IMR-90 (cell line): ENCODE results near the gene NPFFR1. TPM values are rescaled to one million over a fixed set of nuclear protein-coding genes. Genes with fewer than 3 reads are reported as not detected.

Source experiments
- ATAC-seq: fragments of 200-7000 bp; cut with Tn5 transposase; 2 replicates; pipeline ENCODE4 v1.9.1; 2020; ENCODE audit warnings: low read depth, mild to moderate bottlenecking, moderate library complexity
- BruUV-seq: library from RNA; stranded (reverse); fragments of 400-500 nt; replicated peaks from 2 replicates; lab custom pipeline; 2021; lab: Mats Ljungman, UMichigan
- CTCF ChIA-PET: fragments of 300-600 bp; formaldehyde crosslinking; extraction: SDS; loops from one replicate; lab custom pipeline; 2021; ENCODE audit warnings: antibody characterized with exemption; lab: Yijun Ruan, JAX
- POLR2A ChIA-PET: fragments of 300-600 bp; sonication (Branson Sonifier 250); formaldehyde crosslinking; loops from one replicate; lab custom pipeline; 2022; ENCODE audit warnings: antibody characterized with exemption; ENCODE audit not compliant: unreplicated experiment; lab: Charles Lee
- DNase-seq: peaks from one replicate; pipeline ENCODE4 v3.0.0; 2013
- H2AFZ ChIP-seq: replicated peaks from 2 replicates; pipeline ENCODE3; 2013; ENCODE audit warnings: low read length, mild to moderate bottlenecking; ENCODE audit not compliant: poor library complexity
- H2AK5ac ChIP-seq: 2 replicates; pipeline ENCODE4 v1.6.1; 2013; ENCODE audit warnings: low read depth, low read length, inconsistent platforms
- H2AK9ac ChIP-seq: replicated peaks from 2 replicates; pipeline ENCODE3; 2013; ENCODE audit warnings: mild to moderate bottlenecking, low read depth, low read length, moderate library complexity; ENCODE audit not compliant: poor library complexity
- H2BK120ac ChIP-seq: 2 replicates; pipeline ENCODE4 v1.6.1; 2013; ENCODE audit warnings: low read depth, low read length, inconsistent platforms
- H2BK15ac ChIP-seq: 3 replicates; pipeline ENCODE4 v1.6.1; 2013; ENCODE audit warnings: low read depth, low read length, inconsistent platforms
- H2BK20ac ChIP-seq: 2 replicates; pipeline ENCODE4 v1.6.1; 2013; ENCODE audit warnings: low read depth, mild to moderate bottlenecking, inconsistent platforms, low read length, moderate library complexity
- H2BK5ac ChIP-seq: 2 replicates; pipeline ENCODE4 v1.6.1; 2013; ENCODE audit warnings: mild to moderate bottlenecking, low read depth, low read length, inconsistent platforms; ENCODE audit not compliant: poor library complexity, severe bottlenecking
- H3K14ac ChIP-seq: replicated peaks from 2 replicates; pipeline ENCODE4 v1.6.1; 2013; ENCODE audit warnings: low read depth, low read length, inconsistent platforms
- H3K18ac ChIP-seq: 2 replicates; pipeline ENCODE4 v1.6.1; 2013; ENCODE audit warnings: low read depth, low read length, control low read depth
- H3K23ac ChIP-seq: 2 replicates; pipeline ENCODE4 v1.6.1; 2013; ENCODE audit warnings: low read depth, low read length, inconsistent platforms
- H3K27ac ChIP-seq: 2 replicates; pipeline ENCODE4 v1.5.1; 2013; ENCODE audit warnings: mild to moderate bottlenecking, control low read depth, low read length; ENCODE audit not compliant: insufficient read depth
- H3K27me3 ChIP-seq: 2 replicates; pipeline ENCODE4 v1.6.1; 2013; ENCODE audit warnings: low read length; ENCODE audit not compliant: control insufficient read depth, insufficient read depth
- H3K36me3 ChIP-seq: 2 replicates; pipeline ENCODE4 v1.6.1; 2013; ENCODE audit warnings: low read length, mixed read lengths; ENCODE audit not compliant: control insufficient read depth, insufficient read depth
- H3K4ac ChIP-seq: 2 replicates; pipeline ENCODE4 v1.6.1; 2013; ENCODE audit warnings: low read depth, low read length, inconsistent platforms
- H3K4me1 ChIP-seq: 2 replicates; pipeline ENCODE4 v1.6.1; 2013; ENCODE audit warnings: low read length, mixed read lengths; ENCODE audit not compliant: control insufficient read depth, insufficient read depth
- H3K4me2 ChIP-seq: 2 replicates; pipeline ENCODE4 v1.6.1; 2013; ENCODE audit warnings: low read depth, mild to moderate bottlenecking, control low read depth, low read length, moderate library complexity
- H3K4me3 ChIP-seq: 2 replicates; pipeline ENCODE4 v1.5.1; 2013; ENCODE audit warnings: low read depth, mild to moderate bottlenecking, control low read depth, low read length, moderate library complexity; ENCODE audit not compliant: insufficient read depth
- H3K56ac ChIP-seq: 2 replicates; pipeline ENCODE4 v1.6.1; 2013; ENCODE audit warnings: low read length, inconsistent platforms; ENCODE audit not compliant: insufficient read depth; ENCODE audit errors: extremely low read depth
- H3K79me1 ChIP-seq, 2 experiments: 2 replicates each; pipeline ENCODE4 v1.6.1; 2013; ENCODE audit warnings: low read length in 2 of 2, inconsistent platforms in 1 of 2, low read depth in 1 of 2
- H3K9ac ChIP-seq: 2 replicates; pipeline ENCODE4 v1.6.1; 2013; ENCODE audit warnings: low read depth, low read length, control low read depth
- H3K9me1 ChIP-seq: 2 replicates; pipeline ENCODE4 v1.6.1; 2013; ENCODE audit warnings: low read length, inconsistent platforms; ENCODE audit not compliant: insufficient read depth
- H3K9me3 ChIP-seq: 2 replicates; pipeline ENCODE4 v1.6.1; 2013; ENCODE audit warnings: low read length; ENCODE audit not compliant: control insufficient read depth, insufficient read depth
- H4K20me1 ChIP-seq: 2 replicates; pipeline ENCODE4 v1.6.1; 2013; ENCODE audit warnings: low read length, inconsistent platforms; ENCODE audit not compliant: insufficient read depth
- H4K5ac ChIP-seq: 2 replicates; pipeline ENCODE4 v1.6.1; 2013; ENCODE audit warnings: mild to moderate bottlenecking, low read depth, low read length, control low read depth
- H4K8ac ChIP-seq, 2 experiments: 2 replicates each; pipeline ENCODE4 v1.6.1; 2013; ENCODE audit warnings: low read depth in 2 of 2, low read length in 2 of 2, control low read depth in 1 of 2, inconsistent platforms in 1 of 2
- H4K91ac ChIP-seq: 2 replicates; pipeline ENCODE4 v1.6.1; 2013; ENCODE audit warnings: low read depth, low read length, inconsistent platforms; ENCODE audit not compliant: insufficient read depth
- BHLHE40 ChIP-seq: fragments of 150-350 bp; IDR thresholded peaks from 2 replicates; pipeline ENCODE4 v1.6.1; 2016; ENCODE audit warnings: mild to moderate bottlenecking, low read depth, low read length
- CEBPB ChIP-seq: IDR thresholded peaks from 2 replicates; pipeline ENCODE4 v1.6.1; 2012; ENCODE audit warnings: low read depth, low read length, improper control_type of control experiment
- CHD1 ChIP-seq: IDR thresholded peaks from 2 replicates; pipeline ENCODE4 v1.6.1; 2012; ENCODE audit warnings: low read depth, low read length, improper control_type of control experiment
- CTCF ChIP-seq: conservative IDR thresholded peaks from 2 replicates; pipeline ENCODE4 v1.5.1; 2012; ENCODE audit warnings: mild to moderate bottlenecking, low read depth, low read length, improper control_type of control experiment
- ELK1 ChIP-seq: fragments of 150-350 bp; IDR thresholded peaks from 2 replicates; pipeline ENCODE4 v1.6.1; 2016; ENCODE audit warnings: low read depth, mild to moderate bottlenecking, low read length, moderate library complexity, borderline replicate concordance
- FOS ChIP-seq: fragments of 150-350 bp; IDR thresholded peaks from 2 replicates; pipeline ENCODE4 v1.6.1; 2016; ENCODE audit warnings: low read depth, low read length
- MAFK ChIP-seq: IDR thresholded peaks from 2 replicates; pipeline ENCODE4 v1.6.1; 2012; ENCODE audit warnings: low read depth, low read length, improper control_type of control experiment
- MAZ ChIP-seq: IDR thresholded peaks from 2 replicates; pipeline ENCODE4 v1.6.1; 2012; ENCODE audit warnings: low read depth, mild to moderate bottlenecking, low read length, improper control_type of control experiment, moderate library complexity, borderline replicate concordance
- MXI1 ChIP-seq: IDR thresholded peaks from 2 replicates; pipeline ENCODE4 v1.6.1; 2012; ENCODE audit warnings: low read depth, mild to moderate bottlenecking, low read length, moderate library complexity, borderline replicate concordance
- NFE2L2 ChIP-seq: fragments of 150-350 bp; IDR thresholded peaks from 2 replicates; pipeline ENCODE4 v1.6.1; 2016; ENCODE audit warnings: low read depth, mild to moderate bottlenecking, low read length
- POLR2A ChIP-seq: IDR thresholded peaks from 2 replicates; pipeline ENCODE4 v1.6.1; 2012; ENCODE audit warnings: mild to moderate bottlenecking, low read depth, low read length
- RAD21 ChIP-seq: IDR thresholded peaks from 2 replicates; pipeline ENCODE4 v1.6.1; 2012; ENCODE audit warnings: low read length, improper control_type of control experiment
- RCOR1 ChIP-seq: IDR thresholded peaks from 2 replicates; pipeline ENCODE4 v1.6.1; 2012; ENCODE audit warnings: mild to moderate bottlenecking, low read length, improper control_type of control experiment; ENCODE audit not compliant: insufficient replicate concordance
- RFX5 ChIP-seq: IDR thresholded peaks from 2 replicates; pipeline ENCODE4 v1.8.0; 2012; ENCODE audit warnings: low read depth, mild to moderate bottlenecking, low read length, moderate library complexity
- SMC3 ChIP-seq: fragments of 150-350 bp; IDR thresholded peaks from 2 replicates; pipeline ENCODE4 v1.6.1; 2016; ENCODE audit warnings: low read depth, mild to moderate bottlenecking, antibody characterized with exemption, low read length, moderate library complexity
- WGBS, 2 experiments: methylation state at CpG; one replicate each; pipeline versions ENCODE4 v1.1.5 to v1.1.7; 2013; ENCODE audit warnings: missing lambda C conversion rate in 2 of 2; ENCODE audit not compliant: insufficient read length in 1 of 2; ENCODE audit errors: extremely low coverage in 2 of 2; 5-methylcytosine and 5-hydroxymethylcytosine counted together
- dilution Hi-C: fragments of 300-500 bp; cut with HindIII; formaldehyde crosslinking; loops from one replicate; pipeline ENCODE4 v1.14.3; 2018; ENCODE audit warnings: low sequenced_read_pairs; ENCODE audit not compliant: unreplicated experiment
- in situ Hi-C: fragments of 300-500 bp; cut with MboI; formaldehyde crosslinking; loops from 3 replicates; pipeline ENCODE4 v1.14.3; 2019; ENCODE audit warnings: low sequenced_read_pairs, inconsistent platforms, mixed read lengths
- intact Hi-C: fragments of 100-400 bp; cut with micrococcal nuclease; formaldehyde crosslinking; loops from 2 replicates; pipeline ENCODE4 v1.10.0; 2022
- polyA plus RNA-seq, 3 experiments: library from polyadenylated mRNA; depleted of rRNA; stranded (reverse); fragments of >200 nt; gene quantifications; 2 replicates each; pipeline ENCODE4 v1.2.3, GENCODE V29; 2012; ENCODE audit warnings: low replicate concordance in 1 of 3
- total RNA-seq: library from RNA; depleted of rRNA; stranded (reverse); fragments of >200 nt; gene quantifications from 2 replicates; pipeline ENCODE4 v1.2.3, GENCODE V29; 2012
- TF ChIP-seq, protein P1 (sequence below): fragments of 150-350 bp; IDR thresholded peaks from 2 replicates; pipeline ENCODE4 v1.6.1; 2017; ENCODE audit warnings: mild to moderate bottlenecking, antibody characterized with exemption, low read length, low read depth

The NPFFR1 gene
- total and polyA plus RNA-seq, 2 of the 4 experiments (the other 2 are of a cell fraction): not detected

DNA sequence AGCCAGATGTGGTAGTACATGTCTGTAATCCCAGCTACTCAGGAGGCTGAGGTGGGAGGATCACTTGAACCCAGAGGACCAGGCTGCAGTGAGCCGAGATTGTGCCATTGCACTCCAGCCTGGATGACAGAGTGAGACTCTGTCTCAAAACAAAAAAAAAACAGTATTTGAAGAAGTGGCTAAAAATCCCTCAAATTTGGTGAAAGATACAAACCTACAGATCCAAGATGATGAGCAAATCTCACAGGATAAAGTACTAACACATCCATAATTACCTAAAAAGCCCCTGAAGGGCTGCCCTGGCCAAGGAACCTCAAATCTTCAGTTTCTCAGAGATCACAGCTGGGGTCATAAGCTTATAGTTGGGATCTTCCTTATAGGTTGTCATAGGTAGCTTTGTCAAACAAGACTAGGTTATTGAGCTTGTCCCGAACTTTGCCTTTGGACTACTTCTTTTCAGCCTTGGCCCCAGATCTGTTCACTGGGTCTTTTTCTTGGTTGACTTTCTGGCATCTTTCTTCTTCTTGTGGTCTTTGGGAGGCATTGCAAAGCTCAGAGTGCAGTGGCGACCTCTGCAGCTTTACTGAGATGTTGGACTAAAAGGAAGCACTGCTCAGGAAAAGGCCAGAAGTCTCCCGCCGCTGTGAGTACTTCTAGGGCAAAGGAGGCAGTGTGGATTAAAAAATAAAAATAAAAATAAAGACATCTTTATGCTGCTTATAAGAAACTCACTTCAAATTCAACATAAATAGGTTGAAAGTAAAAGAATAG, 84.9 kb downstream of the NPFFR1 start:
- peaks cover 4% of the 10 kb centered on the region for H3K4me1 ChIP-seq
- no peak overlapping the region for H2BK15ac ChIP-seq
- no peaks in the 10 kb centered on the region for H4K20me1 ChIP-seq
- H2BK5ac ChIP-seq: no peak overlapping the region
- H3K56ac ChIP-seq: no peak overlapping the region
- no peak overlapping the region for H3K23ac ChIP-seq
- no peak overlapping the region for H4K5ac ChIP-seq
- H3K79me1 ChIP-seq: peaks cover 7% of the 10 kb centered on the region in 2 experiments; a peak in 3 of 4 replicates
- dilution Hi-C loops: no loop called here
- CTCF ChIA-PET: no interaction called here
- POLR2A ChIA-PET: no interaction called here
- TF ChIP-seq POLR2A (no peak), MAZ (no peak), SMC3 (no peak), ELK1 (no peak), RFX5 (no peak), CTCF (no peak), FOS (no peak), RCOR1 (no peak), CEBPB (no peak), MXI1 (no peak), NFE2L2 (no peak), CHD1 (no peak), MAFK (no peak), RAD21 (no peak), BHLHE40 (no peak)
- TF ChIP-seq, protein P1, sequence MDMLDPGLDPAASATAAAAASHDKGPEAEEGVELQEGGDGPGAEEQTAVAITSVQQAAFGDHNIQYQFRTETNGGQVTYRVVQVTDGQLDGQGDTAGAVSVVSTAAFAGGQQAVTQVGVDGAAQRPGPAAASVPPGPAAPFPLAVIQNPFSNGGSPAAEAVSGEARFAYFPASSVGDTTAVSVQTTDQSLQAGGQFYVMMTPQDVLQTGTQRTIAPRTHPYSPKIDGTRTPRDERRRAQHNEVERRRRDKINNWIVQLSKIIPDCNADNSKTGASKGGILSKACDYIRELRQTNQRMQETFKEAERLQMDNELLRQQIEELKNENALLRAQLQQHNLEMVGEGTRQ: no peak
- H3K18ac ChIP-seq: no peak overlapping the region
- 100% methylated on average over 1 of the region's 5 CpGs; no CpG with 5 or more reads in 1 of the 2 experiments for WGBS, 2 experiments
- H2BK20ac ChIP-seq: no peak overlapping the region
- H3K27ac ChIP-seq: no peak overlapping the region
- no peak overlapping the region for H3K4ac ChIP-seq
- no peak overlapping the region for H2AK9ac ChIP-seq
- no peak overlapping the region for H3K9ac ChIP-seq
- H3K14ac ChIP-seq: no peak overlapping the region
- no peaks in the 10 kb centered on the region for H3K27me3 ChIP-seq
- no peaks in the 10 kb centered on the region for H3K9me3 ChIP-seq
- ATAC-seq (no peak), DNase-seq (no peak)
- peaks cover 23% of the 10 kb centered on the region for H3K36me3 ChIP-seq
- H2AK5ac ChIP-seq: no peak overlapping the region
- no TSS peak for BruUV-seq
- in situ Hi-C loops: no loop called here
- H3K4me2 ChIP-seq: no peak overlapping the region
- no peak overlapping the region for H4K91ac ChIP-seq
- peaks cover 7% of the 10 kb centered on the region for H3K9me1 ChIP-seq
- no peak overlapping the region for H4K8ac ChIP-seq
- no peak overlapping the region for H3K4me3 ChIP-seq
- no peak overlapping the region for H2BK120ac ChIP-seq
- no peak overlapping the region for H2AFZ ChIP-seq
- intact Hi-C loops: no loop called here
